HG02981 (cell line): Measurements from ENCODE around the gene FADD.
"Not testable (repeated sequence)": the region's sequence is repeated elsewhere in the genome, so short reads cannot be mapped to it uniquely, and the experiment has no call there.

Experiments used
- ATAC-seq: cut with Tn5 transposase; IDR thresholded peaks from one replicate; pipeline ENCODE4 v1.9.1; 2021; ENCODE audit warnings: mild to moderate bottlenecking, moderate library complexity; ENCODE audit not compliant: unreplicated experiment

The FADD gene

DNA sequence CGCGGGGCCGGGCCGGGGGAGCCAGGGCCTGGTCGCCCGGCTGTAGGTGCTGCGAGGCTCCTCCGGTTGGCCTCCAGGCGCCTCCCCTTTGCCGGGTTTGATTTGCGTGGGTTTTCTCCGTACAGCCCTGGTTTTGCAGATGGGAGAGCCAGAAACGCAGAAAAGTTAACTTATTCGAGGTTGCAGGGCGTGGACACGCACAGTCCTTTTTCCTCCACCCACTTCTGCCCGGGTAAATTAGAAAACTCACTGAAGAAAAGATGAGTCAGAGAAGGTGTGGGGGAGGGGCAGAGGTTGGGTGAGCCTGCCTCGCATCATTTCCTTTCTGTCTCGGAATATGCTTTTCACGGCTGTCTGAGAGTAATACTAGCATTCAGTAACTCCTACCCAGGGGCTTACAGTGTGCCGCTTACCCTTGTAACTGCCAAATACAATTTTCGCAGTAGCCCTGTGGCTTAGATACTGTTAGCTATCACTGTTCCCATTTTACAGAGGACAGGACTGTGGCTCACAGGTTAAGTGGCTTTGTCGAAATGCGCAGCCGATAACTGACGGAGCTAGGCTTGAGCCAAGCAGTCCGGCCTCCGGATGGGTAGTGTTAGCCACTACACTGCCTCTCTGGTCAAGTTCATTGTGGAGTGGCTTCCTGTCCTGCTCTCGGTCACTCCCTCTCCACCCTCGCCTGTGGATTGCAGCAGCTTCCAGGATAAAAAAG is 812 bp downstream of the FADD start:
- peak; percentile 18 for ATAC-seq

DNA sequence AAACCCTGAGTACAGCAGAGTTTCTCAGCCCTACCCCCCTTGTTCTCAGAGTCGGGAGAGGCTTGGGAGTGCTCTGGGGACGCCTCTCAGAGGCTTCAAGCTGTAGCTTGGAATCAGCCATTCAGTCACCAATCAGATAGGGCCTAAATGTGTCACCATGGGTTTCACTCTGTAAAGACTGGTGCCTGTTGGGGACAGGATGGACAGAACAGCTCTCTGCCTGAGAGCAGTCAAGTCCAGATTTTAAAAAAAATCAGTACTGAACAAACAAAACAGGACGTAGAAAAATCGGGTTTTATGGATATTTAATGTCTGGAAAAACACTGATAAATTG is 1.3 kb downstream of the FADD start:
- ATAC-seq, result no peak

DNA sequence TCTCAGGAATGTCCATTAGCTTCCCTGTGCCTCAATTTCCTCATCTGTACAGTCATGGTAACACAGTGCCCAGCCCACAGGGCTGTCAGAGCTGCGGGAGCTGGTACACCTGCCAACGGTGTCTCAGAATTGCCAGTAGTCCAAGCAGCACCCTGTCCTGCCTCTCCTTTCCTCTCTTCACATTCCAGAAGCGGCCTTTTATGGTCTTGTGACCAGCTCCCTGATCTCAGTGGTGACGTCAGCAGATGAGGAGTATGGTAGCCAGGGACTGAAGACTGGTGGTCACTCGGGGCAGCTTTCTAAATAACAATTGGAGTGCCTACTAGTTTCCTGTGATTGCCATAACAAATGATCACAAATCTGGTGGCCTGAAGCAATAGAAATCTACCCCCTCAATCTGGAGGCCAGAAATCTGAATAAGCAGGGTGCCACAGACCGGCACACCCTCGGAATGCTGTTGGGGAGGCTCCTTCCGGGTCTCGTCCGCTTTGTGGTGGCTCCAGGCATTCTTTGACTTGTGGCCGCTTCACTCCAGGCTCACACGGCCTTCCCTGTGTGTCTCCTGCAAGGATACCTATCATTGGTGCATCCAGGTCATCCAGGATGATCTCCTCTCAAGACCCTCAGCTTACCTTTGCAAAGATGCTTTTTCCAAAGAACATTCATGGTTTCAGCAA is 2.1 kb downstream of the FADD start:
- ATAC-seq, result no peak

DNA sequence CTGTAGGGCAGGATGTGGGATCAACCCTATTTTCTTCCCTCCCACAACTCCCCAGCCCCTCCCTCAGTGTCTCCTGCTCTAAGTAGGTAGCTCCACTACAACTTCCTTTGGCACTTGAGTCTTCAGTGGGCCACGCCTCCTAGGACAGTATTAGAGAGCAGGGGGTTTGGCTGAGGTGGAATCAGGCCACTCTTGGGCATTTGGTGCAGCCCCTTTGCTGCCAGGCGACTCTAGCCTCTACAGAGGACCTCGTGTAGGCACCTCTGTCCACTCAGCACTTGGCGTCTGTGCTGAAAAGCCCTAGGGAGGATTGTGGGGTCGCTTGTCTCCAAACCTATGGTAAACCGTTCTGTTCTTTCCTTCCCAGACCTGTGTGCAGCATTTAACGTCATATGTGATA is 2.7 kb downstream of the FADD start:
- ATAC-seq, result no peak

GRCh38 chr11:70206226-70206981 is 3.3 kb downstream of the FADD start:
- ATAC-seq, result no peak

- ATAC-seq, result no peak
These were observed 3.9 kb downstream of the FADD start for GRCh38 chr11:70206982-70207376.

DNA sequence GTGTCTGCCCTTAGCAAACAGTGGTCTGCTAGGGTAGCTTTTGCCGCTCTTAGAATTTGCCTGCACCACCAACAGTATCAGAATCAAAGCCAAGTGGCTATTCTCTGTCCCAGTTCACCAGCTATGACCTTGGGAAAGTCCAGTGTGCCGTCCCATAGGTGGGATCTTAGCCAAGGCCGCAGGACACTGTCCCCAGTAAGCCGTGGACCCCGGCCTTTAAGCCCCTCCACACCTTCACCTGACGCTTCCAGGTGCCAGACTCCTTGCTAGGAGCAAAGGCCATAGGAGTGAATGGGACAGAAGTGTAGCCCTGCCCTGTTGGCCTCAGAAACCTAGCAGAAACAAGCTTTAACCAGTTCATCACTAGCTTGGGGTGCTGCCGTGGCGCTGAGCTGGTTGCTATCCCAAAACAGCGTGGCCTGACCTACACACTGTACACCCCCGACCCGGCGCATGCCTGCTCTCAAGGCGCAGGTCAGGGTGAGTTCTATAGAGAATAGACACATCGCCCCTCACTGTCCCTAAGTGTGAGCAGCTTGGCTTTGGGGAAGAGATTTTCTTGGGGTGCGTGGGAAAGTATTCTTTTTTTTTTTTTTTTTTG is 4.5 kb downstream of the FADD start:
- no peak for ATAC-seq

- no peak for ATAC-seq
These were observed 6.4 kb downstream of the FADD start for GRCh38 chr11:70209391-70209912.

DNA sequence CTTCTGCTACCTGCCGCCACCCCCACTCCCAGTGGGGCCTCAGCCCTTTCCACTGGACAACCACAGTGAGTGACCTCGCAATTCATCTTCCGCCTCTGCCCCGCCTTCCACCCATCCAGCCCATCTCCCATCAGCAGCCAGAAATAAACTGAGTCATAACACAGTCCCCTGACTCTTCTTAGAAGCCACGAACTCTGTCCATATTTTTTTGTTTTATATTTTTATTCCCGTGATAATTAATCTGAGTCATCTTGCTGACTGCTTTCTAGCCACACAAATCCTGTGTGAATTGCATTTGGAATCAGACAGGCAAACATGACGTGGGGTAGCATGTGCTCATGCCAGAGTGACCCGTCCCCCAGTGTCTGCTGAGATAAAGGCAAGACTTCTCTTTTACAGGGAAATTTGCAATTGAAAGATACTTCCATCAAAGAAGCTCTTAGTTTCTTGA is 7.0 kb downstream of the FADD start:
- no peak for ATAC-seq

- ATAC-seq, result no peak
These were observed 7.4 kb downstream of the FADD start for GRCh38 chr11:70210530-70210929.

DNA sequence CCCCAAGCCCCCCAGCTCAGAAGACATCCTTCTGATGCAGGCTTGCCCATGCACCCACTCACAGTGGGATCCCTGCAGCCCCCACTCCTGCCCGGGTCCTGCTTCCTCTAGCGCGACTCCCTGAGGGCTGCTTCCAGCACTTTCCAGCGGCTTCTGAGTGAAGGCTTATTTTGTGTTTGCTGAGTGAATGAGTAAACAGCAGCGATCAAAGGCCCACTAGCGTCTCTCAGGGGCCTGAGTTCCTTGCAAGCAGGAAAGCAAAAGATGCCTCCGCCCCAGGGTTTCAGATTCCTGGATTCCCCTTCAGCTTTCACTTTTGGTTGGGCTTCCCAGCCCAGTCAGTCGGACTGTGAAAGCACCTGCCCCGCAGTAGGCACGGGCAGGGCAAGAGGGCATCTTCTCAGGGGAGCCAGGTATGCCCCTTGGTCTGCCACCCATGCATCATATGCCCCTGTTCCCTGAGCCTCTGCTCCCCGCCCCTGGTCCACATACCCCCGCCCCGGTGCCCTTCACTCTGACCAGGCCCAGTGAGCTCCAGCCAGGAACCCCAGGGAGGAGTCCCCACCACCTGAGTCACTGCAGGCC is 9.2 kb downstream of the FADD start:
- ATAC-seq, result no peak

DNA sequence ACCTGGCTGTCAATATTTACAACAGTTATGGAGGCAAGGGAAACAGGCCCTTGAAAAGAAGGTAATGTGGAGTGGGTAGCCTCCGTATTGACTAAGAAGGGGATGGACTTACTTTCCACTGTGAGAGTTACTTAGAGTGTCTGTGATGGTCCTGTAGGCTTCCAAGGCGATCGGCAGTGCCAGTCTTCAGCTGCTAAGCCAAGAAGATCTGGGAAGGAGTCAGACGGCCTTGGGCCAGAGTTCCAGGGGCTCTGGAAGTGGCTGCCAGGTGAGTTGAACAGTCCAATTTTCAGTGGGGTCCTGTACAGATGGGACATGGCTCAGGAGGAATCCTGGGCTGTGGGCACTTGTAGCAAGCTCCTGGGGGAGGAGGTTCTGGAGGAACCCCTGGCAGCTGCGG is 14.3 kb downstream of the FADD start:
- ATAC-seq, result not testable (repeated sequence)

- not testable (repeated sequence) for ATAC-seq
These were observed 15.0 kb downstream of the FADD start for GRCh38 chr11:70218076-70218475.

- no peak for ATAC-seq
These were observed 17.0 kb downstream of the FADD start for GRCh38 chr11:70220136-70220535.

- no peak for ATAC-seq
These were observed 17.8 kb downstream of the FADD start for GRCh38 chr11:70220920-70221319.

DNA sequence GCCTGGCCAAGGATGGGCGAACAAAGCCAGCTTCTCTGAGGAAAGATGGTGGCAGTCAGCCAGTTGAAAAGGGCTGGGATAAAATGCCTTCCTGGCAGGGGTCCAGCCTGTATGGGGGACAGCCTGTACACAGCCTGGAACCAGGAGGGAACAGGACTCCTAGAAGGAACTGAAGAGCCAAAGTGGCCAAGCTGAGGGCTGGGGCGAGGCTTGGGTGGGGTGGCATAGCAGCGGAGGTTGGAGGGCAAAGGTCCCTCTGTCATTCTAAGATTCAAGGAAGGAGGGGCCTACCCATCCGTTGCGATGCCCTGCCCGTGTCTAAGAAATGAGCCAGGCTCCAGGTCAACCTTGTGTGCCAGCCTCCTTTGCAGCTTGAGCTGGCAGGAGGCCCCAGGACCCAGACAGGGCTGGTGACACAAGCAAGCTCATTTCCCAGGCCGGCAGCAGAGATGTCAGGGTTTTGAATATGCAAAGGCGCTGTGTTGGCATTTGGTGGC is 22.6 kb downstream of the FADD start:
- no peak for ATAC-seq

- no peak for ATAC-seq
These were observed 23.1 kb downstream of the FADD start for GRCh38 chr11:70226183-70226582.

- ATAC-seq, result no peak
These were observed 23.9 kb downstream of the FADD start for GRCh38 chr11:70226967-70227366.

DNA sequence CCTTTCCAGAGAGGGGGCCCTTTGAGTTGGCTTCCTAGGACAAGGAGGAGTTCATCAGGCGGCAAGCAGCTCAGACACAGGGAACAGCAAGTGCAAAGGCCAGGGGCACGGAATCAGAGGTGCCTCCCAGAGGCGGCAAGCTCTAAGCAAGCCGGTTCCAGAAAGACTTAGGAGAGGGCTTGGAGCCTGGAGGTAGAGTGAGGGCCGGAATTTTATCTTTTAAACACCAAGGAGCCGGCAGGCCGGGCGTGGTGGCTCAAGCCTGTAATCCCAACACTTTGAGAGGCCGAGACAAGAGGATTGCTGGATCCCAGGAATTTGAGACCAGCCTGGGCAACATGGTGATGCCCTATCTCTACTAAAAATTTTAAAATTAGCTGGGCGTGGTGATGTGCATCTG is 26.6 kb downstream of the FADD start:
- ATAC-seq, result no peak

GRCh38 chr11:70230151-70230839 is 27.2 kb downstream of the FADD start:
- ATAC-seq, result no peak
